ENCODE measurements around the gene PIPOX.

DNA sequence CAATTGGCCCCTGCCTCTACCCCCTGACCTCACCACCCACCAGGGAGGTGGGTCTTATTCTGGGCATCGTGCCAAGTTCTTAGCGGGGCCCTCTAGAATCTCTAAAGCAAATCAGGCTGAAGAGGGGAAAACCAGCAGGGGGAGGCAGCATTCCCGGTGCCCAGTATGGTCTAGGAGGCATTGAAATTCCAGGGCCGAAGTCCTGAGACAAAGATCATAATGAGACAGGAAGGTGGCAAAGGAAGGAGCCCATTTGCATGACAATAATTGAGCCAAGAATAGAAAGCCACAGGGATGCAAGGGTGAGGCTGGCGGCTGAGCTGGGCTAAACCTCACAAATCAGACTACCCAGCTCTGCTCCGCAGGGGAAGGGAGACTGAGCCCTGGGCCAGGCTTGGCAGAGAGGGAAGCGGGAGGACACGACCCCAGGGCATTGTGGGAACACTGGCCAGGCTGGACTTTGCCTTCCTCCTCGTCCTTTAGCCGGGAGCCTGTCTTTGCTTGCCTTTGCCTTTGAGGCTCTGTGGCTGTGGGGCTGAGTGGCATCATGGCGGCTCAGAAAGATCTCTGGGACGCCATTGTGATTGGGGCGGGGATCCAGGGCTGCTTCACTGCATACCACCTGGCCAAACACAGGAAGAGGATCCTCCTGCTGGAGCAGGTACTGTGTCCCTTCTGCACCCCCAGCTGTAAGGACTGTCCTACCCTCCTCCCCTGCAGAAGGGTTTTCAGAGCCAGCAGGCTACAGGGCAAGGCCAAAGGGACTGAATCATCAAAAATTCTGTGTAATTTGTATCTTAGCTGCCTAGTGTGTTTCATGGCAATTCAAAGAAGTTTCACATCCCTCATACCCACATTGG, at the start of gene PIPOX:
- TF ChIP-seq, protein P1, sequence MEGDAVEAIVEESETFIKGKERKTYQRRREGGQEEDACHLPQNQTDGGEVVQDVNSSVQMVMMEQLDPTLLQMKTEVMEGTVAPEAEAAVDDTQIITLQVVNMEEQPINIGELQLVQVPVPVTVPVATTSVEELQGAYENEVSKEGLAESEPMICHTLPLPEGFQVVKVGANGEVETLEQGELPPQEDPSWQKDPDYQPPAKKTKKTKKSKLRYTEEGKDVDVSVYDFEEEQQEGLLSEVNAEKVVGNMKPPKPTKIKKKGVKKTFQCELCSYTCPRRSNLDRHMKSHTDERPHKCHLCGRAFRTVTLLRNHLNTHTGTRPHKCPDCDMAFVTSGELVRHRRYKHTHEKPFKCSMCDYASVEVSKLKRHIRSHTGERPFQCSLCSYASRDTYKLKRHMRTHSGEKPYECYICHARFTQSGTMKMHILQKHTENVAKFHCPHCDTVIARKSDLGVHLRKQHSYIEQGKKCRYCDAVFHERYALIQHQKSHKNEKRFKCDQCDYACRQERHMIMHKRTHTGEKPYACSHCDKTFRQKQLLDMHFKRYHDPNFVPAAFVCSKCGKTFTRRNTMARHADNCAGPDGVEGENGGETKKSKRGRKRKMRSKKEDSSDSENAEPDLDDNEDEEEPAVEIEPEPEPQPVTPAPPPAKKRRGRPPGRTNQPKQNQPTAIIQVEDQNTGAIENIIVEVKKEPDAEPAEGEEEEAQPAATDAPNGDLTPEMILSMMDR (IDR thresholded peaks at IDR 0.05), result peak; percentile 60
- TF ChIP-seq EZH2phosphoT487 (IDR thresholded peaks at IDR 0.05), result no peak
- TF ChIP-seq EZH2 (IDR thresholded peaks at IDR 0.05), result no peak
